Cardiac muscle cell (in vitro differentiated cells and primary cell): ENCODE measurements around the gene SLC35F3. TPM values are rescaled to one million over a fixed set of nuclear protein-coding genes. Genes with fewer than 3 reads are reported as not detected.

ENCODE experiments used
- DNase-seq, 2 donors: peaks; one replicate each; pipeline versions ENCODE4 v3.0.0 to v3.0.0-alpha.2; 2010 to 2017; ENCODE audit warnings: low read depth in 1 of 2, low spot score in 1 of 2
- H3K27ac ChIP-seq: fragments of 200-600 bp; sonication (generic); 2 replicates; pipeline ENCODE4 v1.5.1; 2016
- H3K27me3 ChIP-seq: fragments of 200-600 bp; sonication (generic); 2 replicates; pipeline ENCODE4 v1.6.0; 2016; ENCODE audit warnings: control low read depth
- H3K36me3 ChIP-seq: fragments of 200-600 bp; sonication (generic); 2 replicates; pipeline ENCODE4 v1.5.1; 2016; ENCODE audit warnings: control low read depth
- H3K4me1 ChIP-seq: fragments of 200-600 bp; sonication (generic); 2 replicates; pipeline ENCODE4 v1.8.1; 2017; ENCODE audit warnings: low read depth, mild to moderate bottlenecking, mixed run types
- H3K4me3 ChIP-seq: fragments of 200-600 bp; sonication (generic); 2 replicates; pipeline ENCODE4 v1.5.1; 2016; ENCODE audit warnings: mild to moderate bottlenecking
- H3K9me3 ChIP-seq: fragments of 200-600 bp; sonication (generic); 2 replicates; pipeline ENCODE4 v1.5.1; 2017; ENCODE audit warnings: low read depth, mild to moderate bottlenecking, control low read depth
- polyA plus RNA-seq: library from polyadenylated mRNA; unstranded; fragments of >200 nt; fragmentation: Nextera tagmentation; extraction: Ambion mirVana; gene quantifications from 2 replicates; pipeline ENCODE4 v1.2.1, GENCODE V29; 2016
- total RNA-seq: library from RNA; depleted of rRNA; stranded (reverse); fragments of >200 nt; gene quantifications from 2 replicates; pipeline ENCODE4 v1.2.3, GENCODE V29; 2016
- TF ChIP-seq, protein P1 (sequence below): IDR thresholded peaks from 2 replicates; pipeline ENCODE4 v1.5.1; 2012; ENCODE audit warnings: low read depth, mild to moderate bottlenecking, low read length

SLC35F3 gene
- total and polyA plus RNA-seq, 2 experiments from 2014 or later = 0.98 to 2.0 TPM

DNA sequence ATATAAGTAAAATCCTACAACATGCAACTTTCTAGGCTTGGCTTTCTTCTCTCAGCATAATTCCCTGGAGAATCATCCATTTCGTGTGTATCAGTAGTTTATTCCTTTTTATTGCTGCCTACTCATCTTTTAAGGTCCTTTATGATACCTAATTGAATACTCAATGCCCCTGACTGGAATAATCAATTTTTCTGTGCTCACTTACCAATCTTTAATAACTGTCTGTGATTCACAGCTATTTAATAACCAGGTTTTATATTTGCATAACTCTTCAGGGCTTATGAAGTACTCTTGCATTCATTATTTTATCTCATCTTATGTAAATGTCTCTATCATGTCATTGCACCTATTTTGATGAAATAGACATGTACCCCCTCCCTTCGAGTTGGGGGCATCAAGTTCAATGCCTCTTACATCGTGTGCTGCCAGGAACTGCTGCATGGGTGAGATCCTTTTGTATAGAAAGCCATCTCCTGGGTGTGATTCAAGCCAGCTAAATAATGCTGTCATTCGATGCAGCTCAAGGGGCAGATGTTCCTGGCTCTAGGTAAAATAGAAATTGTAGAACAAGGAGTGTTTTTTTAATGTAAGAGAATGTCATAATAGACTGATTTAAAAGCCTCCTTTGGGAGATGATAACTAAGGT, 222.7 kb downstream of the SLC35F3 start:
- Histone ChIP-seq H3K36me3 (no peaks in the 10 kb centered on the region), H3K4me1 (no peaks in the 10 kb centered on the region), H3K27me3 (peaks cover 20% of the 10 kb centered on the region), H3K27ac (no peak overlapping the region), H3K9me3 (no peaks in the 10 kb centered on the region), H3K4me3 (no peak overlapping the region)
- TF ChIP-seq, protein P1, sequence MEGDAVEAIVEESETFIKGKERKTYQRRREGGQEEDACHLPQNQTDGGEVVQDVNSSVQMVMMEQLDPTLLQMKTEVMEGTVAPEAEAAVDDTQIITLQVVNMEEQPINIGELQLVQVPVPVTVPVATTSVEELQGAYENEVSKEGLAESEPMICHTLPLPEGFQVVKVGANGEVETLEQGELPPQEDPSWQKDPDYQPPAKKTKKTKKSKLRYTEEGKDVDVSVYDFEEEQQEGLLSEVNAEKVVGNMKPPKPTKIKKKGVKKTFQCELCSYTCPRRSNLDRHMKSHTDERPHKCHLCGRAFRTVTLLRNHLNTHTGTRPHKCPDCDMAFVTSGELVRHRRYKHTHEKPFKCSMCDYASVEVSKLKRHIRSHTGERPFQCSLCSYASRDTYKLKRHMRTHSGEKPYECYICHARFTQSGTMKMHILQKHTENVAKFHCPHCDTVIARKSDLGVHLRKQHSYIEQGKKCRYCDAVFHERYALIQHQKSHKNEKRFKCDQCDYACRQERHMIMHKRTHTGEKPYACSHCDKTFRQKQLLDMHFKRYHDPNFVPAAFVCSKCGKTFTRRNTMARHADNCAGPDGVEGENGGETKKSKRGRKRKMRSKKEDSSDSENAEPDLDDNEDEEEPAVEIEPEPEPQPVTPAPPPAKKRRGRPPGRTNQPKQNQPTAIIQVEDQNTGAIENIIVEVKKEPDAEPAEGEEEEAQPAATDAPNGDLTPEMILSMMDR = no peak
- DNase-seq = no peak

DNA sequence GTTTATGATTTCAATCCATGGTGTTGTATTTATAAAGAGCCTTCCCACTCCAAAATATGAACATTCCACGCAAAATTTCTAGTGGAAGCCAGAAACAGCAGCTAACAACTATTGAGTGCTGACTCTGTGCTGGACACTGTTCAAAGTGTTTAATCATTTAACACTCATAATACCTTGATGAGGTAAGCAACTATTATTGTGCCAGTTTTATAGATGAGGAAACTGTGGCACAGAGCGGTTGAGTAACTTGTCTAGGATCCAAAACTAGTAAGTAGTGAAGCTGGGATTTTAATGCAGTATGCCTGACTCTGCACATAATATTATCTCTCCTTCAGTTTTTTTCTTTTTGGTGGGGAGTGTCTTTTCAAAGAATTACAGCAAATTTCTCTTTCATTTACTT, 228.3 kb downstream of the SLC35F3 start:
- TF ChIP-seq, protein P1 = no peak
- no peak overlapping the region for H3K4me3 ChIP-seq
- no peak for DNase-seq
- H3K27ac ChIP-seq = no peak overlapping the region
- H3K27me3 ChIP-seq = peaks cover 11% of the 10 kb centered on the region
- no peaks in the 10 kb centered on the region for H3K36me3 ChIP-seq
- no peaks in the 10 kb centered on the region for H3K9me3 ChIP-seq
- no peaks in the 10 kb centered on the region for H3K4me1 ChIP-seq

DNA sequence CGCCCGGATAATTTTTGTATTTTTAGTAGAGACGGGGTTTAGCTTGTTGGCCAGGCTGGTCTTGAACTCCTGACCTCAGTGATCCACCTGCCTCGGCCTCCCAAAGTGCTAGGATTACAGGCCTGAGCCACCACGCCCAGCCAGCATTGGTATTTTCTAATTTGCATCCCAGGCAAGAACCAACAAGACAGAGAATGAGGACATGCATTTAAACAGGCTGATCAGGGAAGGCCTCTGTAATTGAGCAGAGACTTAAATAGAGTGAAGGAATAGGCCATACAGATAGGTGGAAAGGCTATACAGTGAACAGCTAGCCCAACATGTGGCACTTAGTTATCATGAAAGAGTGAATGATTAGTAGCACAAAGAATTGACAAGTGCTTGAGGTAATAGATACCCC, 230.4 kb downstream of the SLC35F3 start:
- Histone ChIP-seq H3K4me1 (no peaks in the 10 kb centered on the region), H3K36me3 (no peaks in the 10 kb centered on the region), H3K27ac (no peak overlapping the region), H3K27me3 (peaks cover 4% of the 10 kb centered on the region), H3K4me3 (no peak overlapping the region), H3K9me3 (no peaks in the 10 kb centered on the region)
- DNase-seq = no peak
- TF ChIP-seq, protein P1 = no peak

DNA sequence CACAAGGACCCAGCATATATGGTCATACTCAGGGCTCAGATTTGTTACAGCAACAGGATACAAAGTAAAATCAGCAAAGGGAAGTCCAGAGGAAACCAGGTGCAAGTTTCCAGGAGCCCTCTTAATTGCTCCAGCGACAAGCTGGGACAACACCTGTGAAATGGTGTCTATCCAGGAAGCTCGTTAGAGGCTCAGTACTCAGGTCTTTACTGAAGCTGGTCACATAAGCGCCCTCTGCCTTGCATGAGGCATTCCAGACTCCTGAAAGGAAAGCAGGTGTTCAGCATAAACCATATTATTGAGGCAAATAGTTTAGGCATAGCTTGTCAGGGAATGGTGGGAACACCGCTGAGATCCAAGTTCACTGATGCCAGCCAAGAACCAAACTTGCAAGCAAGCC, 231.0 kb downstream of the SLC35F3 start:
- Histone ChIP-seq H3K4me3 (no peak overlapping the region), H3K27ac (no peak overlapping the region), H3K36me3 (no peaks in the 10 kb centered on the region), H3K27me3 (peaks cover 4% of the 10 kb centered on the region), H3K9me3 (no peaks in the 10 kb centered on the region), H3K4me1 (no peaks in the 10 kb centered on the region)
- no peak for DNase-seq
- TF ChIP-seq, protein P1 = no peak

DNA sequence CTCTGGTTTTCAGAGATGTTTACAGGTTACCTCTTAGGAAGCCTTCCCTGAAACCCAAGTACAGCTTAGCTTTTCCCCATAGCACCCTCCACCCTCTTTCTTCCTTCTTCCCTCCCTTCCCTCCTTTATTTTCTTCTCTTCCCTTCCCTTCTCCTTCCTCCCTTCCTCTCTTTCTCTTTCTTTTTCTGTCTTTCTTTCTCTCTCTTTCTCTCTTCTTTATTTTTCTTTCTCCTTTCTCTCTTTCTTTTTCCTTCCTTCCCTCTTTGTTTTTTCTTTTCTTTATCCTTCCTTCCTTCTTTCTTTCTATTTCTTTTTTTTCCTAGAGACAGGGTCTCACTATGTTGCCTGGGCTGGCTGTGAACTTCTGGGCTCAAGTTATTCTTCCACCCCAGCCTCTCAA, 231.6 kb downstream of the SLC35F3 start:
- no peaks in the 10 kb centered on the region for H3K4me1 ChIP-seq
- no peak overlapping the region for H3K27ac ChIP-seq
- DNase-seq = no peak
- H3K9me3 ChIP-seq = no peaks in the 10 kb centered on the region
- TF ChIP-seq, protein P1 = no peak
- H3K4me3 ChIP-seq = no peak overlapping the region
- H3K27me3 ChIP-seq = peaks cover 4% of the 10 kb centered on the region
- no peaks in the 10 kb centered on the region for H3K36me3 ChIP-seq
